Panc1 (cell line): Measurements from ENCODE around the gene LACTB. TPM values are rescaled to one million over a fixed set of nuclear protein-coding genes. Genes with fewer than 3 reads are reported as not detected.

ENCODE experiments used
- ATAC-seq: fragments of 200-7000 bp; cut with Tn5 transposase; 2 replicates; pipeline ENCODE4 v1.9.1; 2020; ENCODE audit warnings: mild to moderate bottlenecking, moderate library complexity
- BruUV-seq: library from RNA; stranded (reverse); fragments of 400-500 nt; replicated peaks from 2 replicates; lab custom pipeline; 2021; lab: Mats Ljungman, UMichigan
- CTCF ChIA-PET: fragments of 300-600 bp; sonication (Branson Sonifier 250); formaldehyde crosslinking; loops from one replicate; lab custom pipeline; 2022; ENCODE audit warnings: antibody characterized with exemption; lab: Charles Lee
- POLR2A ChIA-PET: fragments of 300-600 bp; sonication (Branson Sonifier 250); formaldehyde crosslinking; loops from one replicate; lab custom pipeline; 2022; ENCODE audit warnings: antibody characterized with exemption; lab: Charles Lee
- DNase-seq: peaks from one replicate; pipeline ENCODE4 v3.0.0-alpha.2; 2010; ENCODE audit warnings: low read depth, low spot score
- H3K27ac ChIP-seq: 2 replicates; pipeline ENCODE4 v1.5.1; 2011; ENCODE audit warnings: mild to moderate bottlenecking, low read length, inconsistent platforms
- H3K27me3 ChIP-seq: fragments of 200-500 bp; sonication (Bioruptor generic); 2 replicates; pipeline ENCODE4 v1.6.0; 2014; ENCODE audit warnings: low read length, inconsistent platforms; ENCODE audit not compliant: control insufficient read depth, insufficient read depth
- H3K36me3 ChIP-seq: fragments of 200-500 bp; sonication (Bioruptor generic); 2 replicates; pipeline ENCODE4 v1.5.1; 2014; ENCODE audit warnings: inconsistent platforms, mild to moderate bottlenecking, low read length, moderate library complexity; ENCODE audit not compliant: control insufficient read depth, insufficient read depth
- H3K4me1 ChIP-seq: 2 replicates; pipeline ENCODE4 v1.5.1; 2011; ENCODE audit warnings: inconsistent platforms, mild to moderate bottlenecking, low read length, moderate library complexity; ENCODE audit not compliant: control insufficient read depth, insufficient read depth
- H3K4me3 ChIP-seq, 2 experiments: 2 replicates each; pipeline ENCODE4 v1.5.1; 2011 to 2012; ENCODE audit warnings: low read depth in 2 of 2, low read length in 2 of 2, mild to moderate bottlenecking in 2 of 2, inconsistent platforms in 1 of 2, moderate library complexity in 1 of 2
- H3K9me3 ChIP-seq: fragments of 200-500 bp; sonication (Bioruptor generic); 2 replicates; pipeline ENCODE4 v1.5.1; 2014; ENCODE audit warnings: low read depth, mild to moderate bottlenecking, inconsistent platforms, low read length, moderate library complexity; ENCODE audit not compliant: control insufficient read depth, insufficient read depth
- POLR2AphosphoS5 ChIP-seq: IDR thresholded peaks from 2 replicates; pipeline ENCODE4 v1.6.1; 2012; ENCODE audit warnings: mild to moderate bottlenecking, low read depth, low read length, moderate library complexity
- SIN3A ChIP-seq: IDR thresholded peaks from 2 replicates; pipeline ENCODE4 v1.6.1; 2012; ENCODE audit warnings: low read depth, mild to moderate bottlenecking, low read length, moderate library complexity, borderline replicate concordance; ENCODE audit not compliant: insufficient read depth
- TCF7L2 ChIP-seq: IDR thresholded peaks from 2 replicates; pipeline ENCODE4 v1.6.1; 2011; ENCODE audit warnings: mild to moderate bottlenecking, low read depth, low read length, inconsistent platforms
- in situ Hi-C: cut with HindIII; loops from 2 replicates; pipeline ENCODE4 v1.10.0; 2016; ENCODE audit warnings: low sequenced_read_pairs, low pct_unique_long_range_greater_than_20kb
- intact Hi-C: fragments of 100-400 bp; cut with micrococcal nuclease; formaldehyde crosslinking; loops from one replicate; pipeline ENCODE4 v1.10.0; 2022; ENCODE audit not compliant: unreplicated experiment
- total RNA-seq: library from RNA; stranded (reverse); gene quantifications from one replicate; pipeline ENCODE4 v1.2.1, GENCODE V29; 2021; ENCODE audit not compliant: unreplicated experiment
- TF ChIP-seq, protein P1 (sequence below): fragments of 450-650 bp; IDR thresholded peaks from 2 replicates; pipeline ENCODE4 v1.5.1; 2017; ENCODE audit warnings: mild to moderate bottlenecking
- TF ChIP-seq, protein P2 (sequence below), 2 experiments: IDR thresholded peaks; 2 replicates each; pipeline ENCODE4 v1.6.1; 2011 to 2012; ENCODE audit warnings: low read depth in 2 of 2, control low read depth in 1 of 2, low read length in 1 of 2, mild to moderate bottlenecking in 1 of 2, moderate library complexity in 1 of 2; ENCODE audit not compliant: insufficient read depth in 1 of 2

The LACTB gene
- total RNA-seq, 1 experiment from 2014 or later: 18.4 TPM

DNA sequence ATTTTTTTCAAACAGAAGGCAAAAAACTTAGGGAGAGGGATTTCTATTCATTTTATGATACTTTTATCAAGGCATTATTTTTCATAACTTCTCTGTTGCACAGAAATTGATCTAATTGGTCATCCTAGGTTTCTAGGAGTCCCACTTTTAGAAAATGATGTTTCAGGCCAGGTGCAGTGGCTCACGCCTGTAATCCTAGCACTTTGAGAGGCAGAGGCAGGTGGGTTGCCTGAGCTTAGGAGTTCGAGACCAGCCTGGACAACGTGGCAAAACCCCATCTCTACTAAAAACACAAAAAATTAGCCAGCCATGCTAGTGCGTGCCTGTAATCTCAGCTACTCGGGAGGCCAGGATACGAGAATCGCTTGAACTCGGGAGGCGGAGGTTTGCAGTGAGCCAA, 2.8 kb downstream of the LACTB start:
- Histone ChIP-seq H3K4me1 (peaks cover 8% of the 10 kb centered on the region), H3K9me3 (peaks cover 8% of the 10 kb centered on the region; the same call in 1 of the 2 replicates), H3K27me3 (no peaks in the 10 kb centered on the region), H3K27ac (no peak overlapping the region), H3K36me3 (peaks cover 2% of the 10 kb centered on the region), H3K4me3 (no peak overlapping the region)
- no peak for DNase-seq
- in situ Hi-C loops (no loop called here), intact Hi-C loops (no loop called here)
- TF ChIP-seq TCF7L2: no peak
- no peak for TF ChIP-seq SIN3A
- TF ChIP-seq, protein P1, sequence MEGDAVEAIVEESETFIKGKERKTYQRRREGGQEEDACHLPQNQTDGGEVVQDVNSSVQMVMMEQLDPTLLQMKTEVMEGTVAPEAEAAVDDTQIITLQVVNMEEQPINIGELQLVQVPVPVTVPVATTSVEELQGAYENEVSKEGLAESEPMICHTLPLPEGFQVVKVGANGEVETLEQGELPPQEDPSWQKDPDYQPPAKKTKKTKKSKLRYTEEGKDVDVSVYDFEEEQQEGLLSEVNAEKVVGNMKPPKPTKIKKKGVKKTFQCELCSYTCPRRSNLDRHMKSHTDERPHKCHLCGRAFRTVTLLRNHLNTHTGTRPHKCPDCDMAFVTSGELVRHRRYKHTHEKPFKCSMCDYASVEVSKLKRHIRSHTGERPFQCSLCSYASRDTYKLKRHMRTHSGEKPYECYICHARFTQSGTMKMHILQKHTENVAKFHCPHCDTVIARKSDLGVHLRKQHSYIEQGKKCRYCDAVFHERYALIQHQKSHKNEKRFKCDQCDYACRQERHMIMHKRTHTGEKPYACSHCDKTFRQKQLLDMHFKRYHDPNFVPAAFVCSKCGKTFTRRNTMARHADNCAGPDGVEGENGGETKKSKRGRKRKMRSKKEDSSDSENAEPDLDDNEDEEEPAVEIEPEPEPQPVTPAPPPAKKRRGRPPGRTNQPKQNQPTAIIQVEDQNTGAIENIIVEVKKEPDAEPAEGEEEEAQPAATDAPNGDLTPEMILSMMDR: no peak
- TF ChIP-seq POLR2AphosphoS5: no peak
- TF ChIP-seq, protein P2, sequence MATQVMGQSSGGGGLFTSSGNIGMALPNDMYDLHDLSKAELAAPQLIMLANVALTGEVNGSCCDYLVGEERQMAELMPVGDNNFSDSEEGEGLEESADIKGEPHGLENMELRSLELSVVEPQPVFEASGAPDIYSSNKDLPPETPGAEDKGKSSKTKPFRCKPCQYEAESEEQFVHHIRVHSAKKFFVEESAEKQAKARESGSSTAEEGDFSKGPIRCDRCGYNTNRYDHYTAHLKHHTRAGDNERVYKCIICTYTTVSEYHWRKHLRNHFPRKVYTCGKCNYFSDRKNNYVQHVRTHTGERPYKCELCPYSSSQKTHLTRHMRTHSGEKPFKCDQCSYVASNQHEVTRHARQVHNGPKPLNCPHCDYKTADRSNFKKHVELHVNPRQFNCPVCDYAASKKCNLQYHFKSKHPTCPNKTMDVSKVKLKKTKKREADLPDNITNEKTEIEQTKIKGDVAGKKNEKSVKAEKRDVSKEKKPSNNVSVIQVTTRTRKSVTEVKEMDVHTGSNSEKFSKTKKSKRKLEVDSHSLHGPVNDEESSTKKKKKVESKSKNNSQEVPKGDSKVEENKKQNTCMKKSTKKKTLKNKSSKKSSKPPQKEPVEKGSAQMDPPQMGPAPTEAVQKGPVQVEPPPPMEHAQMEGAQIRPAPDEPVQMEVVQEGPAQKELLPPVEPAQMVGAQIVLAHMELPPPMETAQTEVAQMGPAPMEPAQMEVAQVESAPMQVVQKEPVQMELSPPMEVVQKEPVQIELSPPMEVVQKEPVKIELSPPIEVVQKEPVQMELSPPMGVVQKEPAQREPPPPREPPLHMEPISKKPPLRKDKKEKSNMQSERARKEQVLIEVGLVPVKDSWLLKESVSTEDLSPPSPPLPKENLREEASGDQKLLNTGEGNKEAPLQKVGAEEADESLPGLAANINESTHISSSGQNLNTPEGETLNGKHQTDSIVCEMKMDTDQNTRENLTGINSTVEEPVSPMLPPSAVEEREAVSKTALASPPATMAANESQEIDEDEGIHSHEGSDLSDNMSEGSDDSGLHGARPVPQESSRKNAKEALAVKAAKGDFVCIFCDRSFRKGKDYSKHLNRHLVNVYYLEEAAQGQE (IDR thresholded peaks at IDR 0.05; ENCODE audit: insufficient read depth in 1 of 2, low read depth in 2 of 2, low read length in 1 of 2): no peak
- ChIA-PET POLR2A (interaction anchor here (0.5 kb wide), 1 partner anchor 14 kb away, joined by 4 read pairs; no protein-coding TSS in a partner anchor), CTCF (no interaction called here)
- no peak for ATAC-seq
- no TSS peak for BruUV-seq

DNA sequence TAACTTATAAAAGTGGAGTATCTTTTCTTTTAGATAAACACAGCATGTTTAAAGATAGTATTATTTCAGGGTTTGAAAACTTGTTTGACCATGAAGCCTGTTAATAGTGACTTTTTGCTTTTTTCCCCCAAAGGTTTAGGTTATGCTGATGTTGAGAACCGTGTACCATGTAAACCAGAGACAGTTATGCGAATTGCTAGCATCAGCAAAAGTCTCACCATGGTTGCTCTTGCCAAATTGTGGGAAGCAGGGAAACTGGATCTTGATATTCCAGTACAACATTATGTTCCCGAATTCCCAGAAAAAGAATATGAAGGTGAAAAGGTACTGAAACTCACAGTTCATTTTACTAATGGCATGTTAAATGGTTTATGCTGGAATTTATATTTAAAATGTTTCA, 5.1 kb downstream of the LACTB start:
- no peaks in the 10 kb centered on the region for H3K27me3 ChIP-seq
- ChIA-PET CTCF (no interaction called here), POLR2A (no interaction called here)
- no peak for DNase-seq
- H3K27ac ChIP-seq: no peak overlapping the region
- no peak overlapping the region for H3K4me3 ChIP-seq
- intact Hi-C loops: no loop called here
- peaks cover 5% of the 10 kb centered on the region for H3K36me3 ChIP-seq
- no peaks in the 10 kb centered on the region for H3K9me3 ChIP-seq
- no peak for TF ChIP-seq TCF7L2
- TF ChIP-seq, protein P2 (IDR thresholded peaks at IDR 0.05; ENCODE audit: insufficient read depth in 1 of 2, low read depth in 2 of 2, low read length in 1 of 2): no peak
- TF ChIP-seq POLR2AphosphoS5: no peak
- TF ChIP-seq, protein P1: no peak
- no peak for TF ChIP-seq SIN3A
- in situ Hi-C loops: no loop called here
- BruUV-seq: no TSS peak
- no peak for ATAC-seq
- peaks cover 6% of the 10 kb centered on the region for H3K4me1 ChIP-seq
